GM23338 (cell line): ENCODE results near the gene EBPL. TPM values are rescaled to one million over a fixed set of nuclear protein-coding genes. Genes with fewer than 3 reads are reported as not detected.

ENCODE experiments used
- ATAC-seq: fragments of 200-7000 bp; cut with Tn5 transposase; 3 replicates; pipeline ENCODE4 v1.9.1; 2020
- DNase-seq: peaks from one replicate; pipeline ENCODE4 v3.0.0-alpha.2; 2015; ENCODE audit warnings: low spot score
- H2AFZ ChIP-seq: fragments of 200-600 bp; sonication (generic); 2 replicates; pipeline ENCODE4 v1.8.0; 2016; ENCODE audit warnings: antibody characterized with exemption, mild to moderate bottlenecking, moderate library complexity
- H3F3A ChIP-seq: fragments of 200-600 bp; sonication (generic); replicated peaks from 2 replicates; pipeline ENCODE4 v1.8.0; 2017; ENCODE audit warnings: antibody characterized with exemption, mixed run types, low read depth
- H3K27ac ChIP-seq: fragments of 200-600 bp; sonication (generic); 2 replicates; pipeline ENCODE4 v1.6.1; 2016; ENCODE audit warnings: low read depth
- H3K27me3 ChIP-seq: fragments of 200-600 bp; sonication (generic); 2 replicates; pipeline ENCODE4 v1.8.0; 2016; ENCODE audit warnings: mild to moderate bottlenecking, mixed run types, moderate library complexity; ENCODE audit not compliant: insufficient read depth
- H3K36me3 ChIP-seq: fragments of 200-600 bp; sonication (generic); 2 replicates; pipeline ENCODE4 v1.8.0; 2016; ENCODE audit warnings: mild to moderate bottlenecking; ENCODE audit not compliant: insufficient read depth
- H3K4me1 ChIP-seq: fragments of 200-600 bp; sonication (generic); 2 replicates; pipeline ENCODE4 v1.8.0; 2016; ENCODE audit warnings: mild to moderate bottlenecking, moderate library complexity; ENCODE audit not compliant: insufficient read depth
- H3K4me2 ChIP-seq: fragments of 200-600 bp; sonication (generic); 2 replicates; pipeline ENCODE4 v1.7.1; 2017; ENCODE audit warnings: mixed run types
- H3K4me3 ChIP-seq: fragments of 200-600 bp; sonication (generic); 2 replicates; pipeline ENCODE4 v1.6.1; 2016; ENCODE audit warnings: mixed run types
- H3K79me2 ChIP-seq: fragments of 200-600 bp; sonication (generic); replicated peaks from 2 replicates; pipeline ENCODE4 v1.8.0; 2017; ENCODE audit warnings: mild to moderate bottlenecking; ENCODE audit not compliant: insufficient read depth
- H3K9me2 ChIP-seq: fragments of 200-600 bp; sonication (generic); 2 replicates; pipeline ENCODE4 v1.8.0; 2017; ENCODE audit not compliant: insufficient read depth
- H4K20me1 ChIP-seq: fragments of 200-600 bp; sonication (generic); replicated peaks from 2 replicates; pipeline ENCODE4 v1.8.0; 2017; ENCODE audit warnings: mild to moderate bottlenecking; ENCODE audit not compliant: insufficient read depth
- H3K27ac Mint-ChIP-seq: 2 replicates; pipeline ENCODE4 v1.8.0; 2020; ENCODE audit warnings: inconsistent platforms, mild to moderate bottlenecking, moderate library complexity, mixed read lengths
- H3K27me3 Mint-ChIP-seq: 3 replicates; pipeline ENCODE4 v1.8.0; 2022; ENCODE audit warnings: low read depth, mild to moderate bottlenecking, moderate library complexity, mixed read lengths, inconsistent platforms; ENCODE audit not compliant: insufficient read depth, poor library complexity
- H3K36me3 Mint-ChIP-seq: 3 replicates; pipeline ENCODE4 v1.8.0; 2021; ENCODE audit warnings: low read depth, mild to moderate bottlenecking, inconsistent platforms, moderate library complexity, mixed read lengths
- H3K4me1 Mint-ChIP-seq: 3 replicates; pipeline ENCODE4 v1.8.0; 2020; ENCODE audit warnings: mild to moderate bottlenecking, inconsistent platforms, mixed read lengths
- H3K4me3 Mint-ChIP-seq: 3 replicates; pipeline ENCODE4 v1.8.0; 2021; ENCODE audit warnings: moderate library complexity, mild to moderate bottlenecking, inconsistent platforms, mixed read lengths
- H3K9me3 Mint-ChIP-seq: 3 replicates; pipeline ENCODE4 v1.8.0; 2020; ENCODE audit warnings: moderate library complexity, mild to moderate bottlenecking, inconsistent platforms, mixed read lengths
- EZH2 ChIP-seq: fragments of 200-600 bp; sonication (generic); IDR thresholded peaks from one replicate; pipeline ENCODE4 v1.8.0; 2017; ENCODE audit warnings: antibody characterized with exemption, mild to moderate bottlenecking, low read depth; ENCODE audit not compliant: unreplicated experiment
- EZH2phosphoT487 ChIP-seq: fragments of 200-600 bp; sonication (generic); IDR thresholded peaks from one replicate; pipeline ENCODE4 v1.8.1; 2018; ENCODE audit warnings: antibody characterized with exemption; ENCODE audit not compliant: unreplicated experiment
- JUNB ChIP-seq: IDR thresholded peaks from one replicate; pipeline ENCODE4 v1.6.1; 2016; ENCODE audit warnings: antibody characterized with exemption; ENCODE audit not compliant: unreplicated experiment
- NANOG ChIP-seq: IDR thresholded peaks from 2 replicates; pipeline ENCODE4 v1.6.1; 2016; ENCODE audit warnings: antibody characterized with exemption, borderline replicate concordance
- ZNF114 ChIP-seq: fragments of 250-450 bp; sonication (Bioruptor Pico); IDR thresholded peaks from 2 replicates; pipeline ENCODE4 v1.5.0; 2020; ENCODE audit warnings: mild to moderate bottlenecking, moderate library complexity
- polyA plus RNA-seq: library from polyadenylated mRNA; unstranded; fragments of >200 nt; fragmentation: Nextera tagmentation; extraction: Ambion mirVana; gene quantifications from 2 replicates; pipeline ENCODE4 v1.2.1, GENCODE V29; 2016
- total RNA-seq: library from RNA; depleted of rRNA; stranded (reverse); fragments of >200 nt; shearing (Covaris generic); gene quantifications from 2 replicates; pipeline ENCODE4 v1.2.3, GENCODE V29; 2014
- TF ChIP-seq, protein P1 (sequence below): fragments of 250-450 bp; sonication (Bioruptor Pico); IDR thresholded peaks from 2 replicates; pipeline ENCODE4 v1.5.0; 2020; ENCODE audit warnings: mild to moderate bottlenecking, moderate library complexity
- TF ChIP-seq, protein P2 (sequence below): IDR thresholded peaks from one replicate; pipeline ENCODE4 v1.6.1; 2018; ENCODE audit warnings: antibody characterized with exemption; ENCODE audit not compliant: unreplicated experiment

EBPL gene
- total and polyA plus RNA-seq, 2 experiments from 2014 or later, result 231 to 245 TPM

DNA sequence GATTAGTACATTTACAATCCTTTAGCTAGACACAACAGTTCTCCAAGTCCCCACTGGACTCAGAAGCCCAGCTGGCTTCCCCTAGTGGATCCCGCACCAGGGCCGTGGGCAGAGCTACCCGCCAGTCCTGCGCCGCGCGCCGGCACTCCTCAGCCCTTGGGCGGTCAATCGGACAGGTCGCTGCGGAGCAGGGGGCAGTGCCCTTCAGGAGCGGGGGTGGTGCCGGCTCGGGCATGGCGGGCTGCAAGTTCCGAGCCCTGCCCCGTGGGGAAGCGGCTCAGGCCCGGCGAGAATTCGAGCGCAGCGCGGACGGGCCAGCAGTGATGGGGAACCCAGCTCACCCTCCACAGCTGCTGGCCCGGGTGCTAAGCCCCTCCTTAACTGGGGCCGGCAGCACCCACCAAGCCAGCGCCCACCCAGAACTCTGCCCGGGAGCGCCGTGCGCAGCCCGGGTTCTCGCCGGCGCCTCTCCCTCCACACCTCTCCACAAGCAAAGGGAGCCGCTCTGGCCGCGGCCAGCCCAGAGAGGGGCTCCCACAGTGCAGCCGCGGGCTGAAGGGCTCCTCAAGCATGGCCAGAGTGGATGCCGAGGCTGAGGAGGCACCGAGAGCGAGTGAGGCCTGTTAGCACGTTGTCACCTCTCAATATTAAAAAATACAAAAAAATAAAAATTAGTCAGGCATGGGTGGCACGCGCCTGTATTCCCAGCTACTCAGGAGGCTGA, 12.9 kb downstream of the EBPL start (continued):
- TF ChIP-seq, protein P1, sequence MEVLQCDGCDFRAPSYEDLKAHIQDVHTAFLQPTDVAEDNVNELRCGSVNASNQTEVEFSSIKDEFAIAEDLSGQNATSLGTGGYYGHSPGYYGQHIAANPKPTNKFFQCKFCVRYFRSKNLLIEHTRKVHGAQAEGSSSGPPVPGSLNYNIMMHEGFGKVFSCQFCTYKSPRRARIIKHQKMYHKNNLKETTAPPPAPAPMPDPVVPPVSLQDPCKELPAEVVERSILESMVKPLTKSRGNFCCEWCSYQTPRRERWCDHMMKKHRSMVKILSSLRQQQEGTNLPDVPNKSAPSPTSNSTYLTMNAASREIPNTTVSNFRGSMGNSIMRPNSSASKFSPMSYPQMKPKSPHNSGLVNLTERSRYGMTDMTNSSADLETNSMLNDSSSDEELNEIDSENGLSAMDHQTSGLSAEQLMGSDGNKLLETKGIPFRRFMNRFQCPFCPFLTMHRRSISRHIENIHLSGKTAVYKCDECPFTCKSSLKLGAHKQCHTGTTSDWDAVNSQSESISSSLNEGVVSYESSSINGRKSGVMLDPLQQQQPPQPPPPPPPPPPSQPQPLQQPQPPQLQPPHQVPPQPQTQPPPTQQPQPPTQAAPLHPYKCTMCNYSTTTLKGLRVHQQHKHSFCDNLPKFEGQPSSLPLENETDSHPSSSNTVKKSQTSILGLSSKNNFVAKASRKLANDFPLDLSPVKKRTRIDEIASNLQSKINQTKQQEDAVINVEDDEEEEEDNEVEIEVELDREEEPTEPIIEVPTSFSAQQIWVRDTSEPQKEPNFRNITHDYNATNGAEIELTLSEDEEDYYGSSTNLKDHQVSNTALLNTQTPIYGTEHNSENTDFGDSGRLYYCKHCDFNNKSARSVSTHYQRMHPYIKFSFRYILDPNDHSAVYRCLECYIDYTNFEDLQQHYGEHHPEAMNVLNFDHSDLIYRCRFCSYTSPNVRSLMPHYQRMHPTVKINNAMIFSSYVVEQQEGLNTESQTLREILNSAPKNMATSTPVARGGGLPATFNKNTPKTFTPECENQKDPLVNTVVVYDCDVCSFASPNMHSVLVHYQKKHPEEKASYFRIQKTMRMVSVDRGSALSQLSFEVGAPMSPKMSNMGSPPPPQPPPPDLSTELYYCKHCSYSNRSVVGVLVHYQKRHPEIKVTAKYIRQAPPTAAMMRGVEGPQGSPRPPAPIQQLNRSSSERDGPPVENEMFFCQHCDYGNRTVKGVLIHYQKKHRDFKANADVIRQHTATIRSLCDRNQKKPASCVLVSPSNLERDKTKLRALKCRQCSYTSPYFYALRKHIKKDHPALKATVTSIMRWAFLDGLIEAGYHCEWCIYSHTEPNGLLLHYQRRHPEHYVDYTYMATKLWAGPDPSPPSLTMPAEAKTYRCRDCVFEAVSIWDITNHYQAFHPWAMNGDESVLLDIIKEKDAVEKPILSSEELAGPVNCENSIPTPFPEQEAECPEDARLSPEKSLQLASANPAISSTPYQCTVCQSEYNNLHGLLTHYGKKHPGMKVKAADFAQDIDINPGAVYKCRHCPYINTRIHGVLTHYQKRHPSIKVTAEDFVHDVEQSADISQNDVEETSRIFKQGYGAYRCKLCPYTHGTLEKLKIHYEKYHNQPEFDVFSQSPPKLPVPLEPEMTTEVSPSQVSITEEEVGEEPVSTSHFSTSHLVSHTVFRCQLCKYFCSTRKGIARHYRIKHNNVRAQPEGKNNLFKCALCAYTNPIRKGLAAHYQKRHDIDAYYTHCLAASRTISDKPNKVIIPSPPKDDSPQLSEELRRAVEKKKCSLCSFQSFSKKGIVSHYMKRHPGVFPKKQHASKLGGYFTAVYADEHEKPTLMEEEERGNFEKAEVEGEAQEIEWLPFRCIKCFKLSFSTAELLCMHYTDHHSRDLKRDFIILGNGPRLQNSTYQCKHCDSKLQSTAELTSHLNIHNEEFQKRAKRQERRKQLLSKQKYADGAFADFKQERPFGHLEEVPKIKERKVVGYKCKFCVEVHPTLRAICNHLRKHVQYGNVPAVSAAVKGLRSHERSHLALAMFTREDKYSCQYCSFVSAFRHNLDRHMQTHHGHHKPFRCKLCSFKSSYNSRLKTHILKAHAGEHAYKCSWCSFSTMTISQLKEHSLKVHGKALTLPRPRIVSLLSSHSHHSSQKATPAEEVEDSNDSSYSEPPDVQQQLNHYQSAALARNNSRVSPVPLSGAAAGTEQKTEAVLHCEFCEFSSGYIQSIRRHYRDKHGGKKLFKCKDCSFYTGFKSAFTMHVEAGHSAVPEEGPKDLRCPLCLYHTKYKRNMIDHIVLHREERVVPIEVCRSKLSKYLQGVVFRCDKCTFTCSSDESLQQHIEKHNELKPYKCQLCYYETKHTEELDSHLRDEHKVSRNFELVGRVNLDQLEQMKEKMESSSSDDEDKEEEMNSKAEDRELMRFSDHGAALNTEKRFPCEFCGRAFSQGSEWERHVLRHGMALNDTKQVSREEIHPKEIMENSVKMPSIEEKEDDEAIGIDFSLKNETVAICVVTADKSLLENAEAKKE (CRISPR knock-in tag), result no peak

DNA sequence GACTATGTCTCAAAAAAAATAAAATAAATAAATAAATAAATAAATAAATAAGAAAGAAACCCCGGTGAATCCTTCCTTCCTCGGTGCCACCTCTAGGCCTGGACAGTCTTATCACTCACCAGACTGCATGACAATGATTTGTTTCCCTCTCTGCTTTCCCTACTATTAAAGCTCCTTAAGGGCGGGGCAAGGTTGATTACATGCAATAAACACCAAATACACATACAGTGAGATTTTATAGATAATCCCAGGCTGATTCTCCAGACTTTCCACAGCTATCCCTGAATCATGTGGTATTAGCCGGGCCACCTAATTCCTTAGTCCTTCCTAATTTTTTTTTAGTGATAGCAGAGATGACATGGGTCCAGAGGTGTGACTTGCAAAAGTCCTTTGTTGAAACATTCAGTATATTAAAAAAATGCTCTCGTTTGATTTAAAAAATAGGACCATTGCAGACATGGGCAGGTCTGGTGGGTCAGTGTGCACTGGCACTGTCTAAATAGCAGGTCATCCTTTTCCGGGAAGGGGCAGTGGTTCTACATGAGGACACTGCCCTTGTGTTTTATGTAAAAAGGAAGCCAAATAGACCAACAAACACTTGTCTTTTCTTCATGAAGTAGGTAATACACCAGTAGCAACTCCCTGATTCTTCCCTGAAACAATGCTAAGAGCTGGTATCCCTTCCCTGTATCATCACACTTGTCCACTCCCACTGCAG, 14.5 kb downstream of the EBPL start:
- H3K27me3 Mint-ChIP-seq, result peaks cover 4% of the 10 kb centered on the region
- H3K79me2 ChIP-seq, result peaks cover 96% of the 10 kb centered on the region
- H3K36me3 Mint-ChIP-seq, result peaks cover 78% of the 10 kb centered on the region
- peaks cover 18% of the 10 kb centered on the region for H4K20me1 ChIP-seq
- H3K27me3 ChIP-seq, result no peaks in the 10 kb centered on the region
- DNase-seq (no peak), ATAC-seq (no peak)
- no peak overlapping the region for H2AFZ ChIP-seq
- H3F3A ChIP-seq, result no peaks in the 10 kb centered on the region
- H3K4me1 ChIP-seq, result peaks cover 11% of the 10 kb centered on the region; the same call in 1 of the 2 replicates
- no peak overlapping the region for H3K4me3 Mint-ChIP-seq
- H3K4me1 Mint-ChIP-seq, result peaks cover 13% of the 10 kb centered on the region
- no peak overlapping the region for H3K27ac ChIP-seq
- H3K4me3 ChIP-seq, result no peak overlapping the region
- no peak overlapping the region for H3K27ac Mint-ChIP-seq
- H3K9me3 Mint-ChIP-seq, result peaks cover 28% of the 10 kb centered on the region
- no peak overlapping the region for H3K4me2 ChIP-seq
- H3K9me2 ChIP-seq, result no peaks in the 10 kb centered on the region
- peaks cover 18% of the 10 kb centered on the region for H3K36me3 ChIP-seq
- TF ChIP-seq EZH2 (no peak), JUNB (no peak), NANOG (no peak), EZH2phosphoT487 (no peak), ZNF114 (CRISPR knock-in tag) (no peak)
- TF ChIP-seq, protein P2, sequence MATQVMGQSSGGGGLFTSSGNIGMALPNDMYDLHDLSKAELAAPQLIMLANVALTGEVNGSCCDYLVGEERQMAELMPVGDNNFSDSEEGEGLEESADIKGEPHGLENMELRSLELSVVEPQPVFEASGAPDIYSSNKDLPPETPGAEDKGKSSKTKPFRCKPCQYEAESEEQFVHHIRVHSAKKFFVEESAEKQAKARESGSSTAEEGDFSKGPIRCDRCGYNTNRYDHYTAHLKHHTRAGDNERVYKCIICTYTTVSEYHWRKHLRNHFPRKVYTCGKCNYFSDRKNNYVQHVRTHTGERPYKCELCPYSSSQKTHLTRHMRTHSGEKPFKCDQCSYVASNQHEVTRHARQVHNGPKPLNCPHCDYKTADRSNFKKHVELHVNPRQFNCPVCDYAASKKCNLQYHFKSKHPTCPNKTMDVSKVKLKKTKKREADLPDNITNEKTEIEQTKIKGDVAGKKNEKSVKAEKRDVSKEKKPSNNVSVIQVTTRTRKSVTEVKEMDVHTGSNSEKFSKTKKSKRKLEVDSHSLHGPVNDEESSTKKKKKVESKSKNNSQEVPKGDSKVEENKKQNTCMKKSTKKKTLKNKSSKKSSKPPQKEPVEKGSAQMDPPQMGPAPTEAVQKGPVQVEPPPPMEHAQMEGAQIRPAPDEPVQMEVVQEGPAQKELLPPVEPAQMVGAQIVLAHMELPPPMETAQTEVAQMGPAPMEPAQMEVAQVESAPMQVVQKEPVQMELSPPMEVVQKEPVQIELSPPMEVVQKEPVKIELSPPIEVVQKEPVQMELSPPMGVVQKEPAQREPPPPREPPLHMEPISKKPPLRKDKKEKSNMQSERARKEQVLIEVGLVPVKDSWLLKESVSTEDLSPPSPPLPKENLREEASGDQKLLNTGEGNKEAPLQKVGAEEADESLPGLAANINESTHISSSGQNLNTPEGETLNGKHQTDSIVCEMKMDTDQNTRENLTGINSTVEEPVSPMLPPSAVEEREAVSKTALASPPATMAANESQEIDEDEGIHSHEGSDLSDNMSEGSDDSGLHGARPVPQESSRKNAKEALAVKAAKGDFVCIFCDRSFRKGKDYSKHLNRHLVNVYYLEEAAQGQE, result no peak
